ENCODE measurements around the gene BRINP2.
A peak's percentile ranks its signal among the peaks of the same experiment; 100 is the strongest.

The BRINP2 gene

DNA sequence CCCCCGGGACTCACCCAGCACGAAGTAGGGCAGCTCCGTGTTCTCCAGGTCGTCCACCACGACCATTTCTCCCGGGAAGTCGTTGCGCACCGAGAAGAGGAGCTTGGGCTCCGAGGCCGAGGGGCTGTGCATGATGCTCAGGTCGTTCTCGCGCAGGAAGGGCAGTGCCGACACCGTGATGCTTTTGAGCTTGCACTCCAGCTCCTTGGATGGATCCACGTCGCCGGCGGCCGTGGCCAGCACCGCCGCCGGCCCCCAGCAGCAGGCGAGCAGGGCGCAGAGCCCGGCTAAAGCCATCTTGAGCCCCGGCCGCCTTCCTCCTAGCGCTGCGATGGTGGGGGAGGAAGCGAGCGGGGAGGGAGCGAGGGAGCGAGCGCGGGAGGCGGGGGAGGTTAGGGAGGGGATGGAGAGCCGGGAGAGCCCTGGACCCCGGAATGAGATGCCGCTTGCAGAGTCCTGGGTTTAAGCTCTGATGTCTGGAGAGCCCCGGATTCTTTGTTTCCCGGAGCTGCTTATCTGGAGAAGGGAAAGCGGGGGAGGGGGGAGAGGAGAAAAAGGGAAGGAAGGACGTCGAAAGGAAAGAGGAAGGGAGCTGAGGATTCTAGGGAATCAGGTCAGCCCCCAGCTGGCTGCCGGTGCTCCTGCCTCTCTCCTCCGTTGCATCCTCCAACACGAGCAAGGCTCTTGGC is 6.2 kb upstream of the BRINP2 start, which contains the start of gene ASTN1:
TSS of gene ASTN1 (minus strand) at position 333 of the 689 bp plus-strand sequence. CDS start at position 297, 36 bp downstream.
- DNase-seq (ENCODE audit: low read depth) = no peak

DNA sequence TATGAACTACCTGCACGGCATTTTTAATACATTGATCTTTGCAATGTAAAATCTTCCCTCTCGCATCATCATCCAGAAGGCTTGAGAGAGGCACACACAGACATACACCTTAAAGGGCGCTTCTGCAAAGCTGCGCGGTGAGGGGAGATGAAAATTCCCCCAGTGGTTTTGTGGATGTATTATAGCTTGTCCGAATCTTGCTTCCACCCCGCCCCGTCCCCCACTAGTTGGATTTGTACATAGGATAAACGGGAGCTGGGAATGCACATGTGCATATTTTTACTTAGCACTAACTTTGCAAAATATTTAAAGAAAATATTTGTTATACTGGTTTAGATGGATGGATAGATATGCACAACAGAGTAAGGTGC is 5.7 kb upstream of the BRINP2 start:
- DNase-seq (ENCODE audit: low read depth) = no peak

DNA sequence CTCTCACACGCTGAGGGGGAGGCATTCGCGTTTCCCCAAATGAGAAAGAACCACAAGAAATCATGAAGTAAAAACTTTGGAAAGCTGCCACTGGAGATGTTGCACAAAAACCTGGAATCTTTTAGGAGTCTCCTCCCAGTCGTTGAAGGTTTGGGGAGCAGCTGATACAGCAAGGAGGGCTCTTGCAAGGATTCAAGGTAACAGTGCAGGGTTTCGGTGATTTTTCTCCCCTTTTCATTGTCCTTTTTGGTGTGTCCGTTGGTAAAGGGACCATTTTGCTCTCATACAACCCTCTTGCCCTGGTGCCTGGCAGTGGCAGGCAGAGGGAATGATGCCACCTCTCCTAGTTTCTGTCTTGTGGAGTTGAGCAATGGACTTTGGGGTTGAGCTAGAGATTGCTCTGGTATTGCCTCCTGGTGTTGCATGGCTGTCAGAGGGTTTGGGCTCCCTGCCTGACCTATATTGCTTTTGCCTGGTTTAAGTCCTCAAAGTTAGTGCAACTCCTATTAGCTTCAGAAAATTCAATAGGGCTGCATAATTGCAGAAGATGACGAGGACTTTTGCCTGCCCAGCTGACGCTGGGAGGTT is 872 bp downstream of the BRINP2 start:
- DNase-seq (ENCODE audit: low read depth) = no peak

DNA sequence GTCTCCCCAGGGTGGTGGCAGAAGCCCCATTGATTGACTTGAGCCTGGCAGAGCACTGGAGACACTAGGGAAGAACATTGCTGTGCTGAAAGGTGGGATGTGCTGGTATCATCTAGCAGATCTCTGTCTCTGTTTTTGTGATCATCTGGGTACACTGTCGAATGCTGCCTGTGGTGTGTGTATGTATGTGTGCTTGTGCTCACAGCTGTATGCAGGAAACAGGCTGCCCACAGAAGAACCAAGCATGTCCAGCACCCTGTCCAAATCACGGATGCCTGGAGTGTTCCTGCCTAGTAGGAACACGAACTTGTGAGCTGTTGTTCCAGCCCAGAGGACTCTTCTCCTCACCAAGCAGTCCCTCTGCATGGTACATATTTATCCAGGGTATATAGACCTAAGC is 1.5 kb downstream of the BRINP2 start:
- DNase-seq (ENCODE audit: low read depth) = no peak

DNA sequence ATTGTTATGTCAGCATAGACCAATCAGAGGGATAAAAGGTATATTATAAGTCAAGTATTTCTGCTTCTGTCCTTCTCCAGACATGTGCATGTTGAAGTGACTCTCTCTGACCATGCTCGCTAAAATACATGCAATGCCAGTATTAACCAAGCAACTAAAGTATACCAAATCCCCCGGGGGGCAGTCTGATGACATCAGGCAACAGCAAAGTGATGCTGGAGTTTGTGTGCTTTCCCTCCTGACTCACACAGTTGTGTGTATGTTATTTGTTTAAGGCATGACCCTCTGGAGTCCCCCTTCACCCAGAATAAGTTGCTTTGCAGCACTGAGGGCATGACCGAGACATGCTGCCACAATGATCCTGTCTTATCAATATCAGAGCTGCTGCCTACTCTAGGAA is 2.1 kb downstream of the BRINP2 start:
- DNase-seq (ENCODE audit: low read depth) = no peak

DNA sequence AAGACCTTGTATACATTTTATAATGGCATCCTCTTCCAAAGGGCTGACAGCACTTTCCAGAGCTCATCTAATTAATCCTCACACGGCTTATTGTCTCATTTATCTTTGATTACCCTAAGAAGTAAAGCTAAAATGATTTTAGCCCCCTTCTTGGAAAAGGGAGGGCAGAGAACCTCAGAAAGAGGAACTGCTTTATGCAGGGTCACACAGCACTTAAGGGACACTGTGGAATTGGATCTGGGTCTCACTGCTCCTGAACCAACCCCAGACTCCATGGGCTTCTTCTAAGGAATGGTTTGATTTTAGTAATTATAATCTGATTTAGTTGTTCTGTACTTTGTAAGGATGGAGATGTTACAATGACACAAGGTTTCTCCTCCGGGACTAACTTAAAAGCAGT is 3.2 kb downstream of the BRINP2 start:
- DNase-seq (ENCODE audit: low read depth) = no peak

DNA sequence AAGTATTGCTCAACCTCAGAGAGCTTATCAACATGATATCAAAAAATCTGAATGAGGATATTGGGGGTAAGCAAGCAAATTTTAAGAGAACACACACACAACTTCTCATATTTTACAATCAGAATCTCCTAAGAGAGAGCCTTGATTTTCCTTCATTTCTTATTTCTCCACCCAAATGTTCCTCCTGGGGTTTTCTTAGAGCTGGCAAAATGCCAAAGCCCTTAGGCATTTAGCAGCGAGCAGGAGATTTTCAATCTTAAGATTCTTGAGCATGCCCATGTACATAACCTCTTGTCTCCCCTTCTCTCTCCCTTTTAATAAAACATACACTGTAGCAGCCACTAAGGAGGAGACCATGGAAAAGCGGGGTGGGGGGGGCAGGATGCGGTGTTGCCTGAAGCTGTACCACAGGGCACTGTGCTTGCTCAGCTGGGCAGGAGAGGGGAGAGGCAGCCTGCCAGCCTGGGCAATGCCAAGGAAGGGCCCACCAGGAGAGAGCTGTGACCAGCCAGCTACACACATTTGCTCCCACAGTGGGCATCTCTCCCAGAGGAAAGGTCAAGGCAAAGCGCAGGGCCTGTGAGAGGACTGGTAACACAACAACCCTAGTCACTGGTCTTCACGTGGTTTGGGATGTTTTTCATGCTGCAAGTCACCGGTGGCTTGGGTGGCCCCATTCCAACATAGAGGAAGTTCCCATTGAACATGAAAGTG is 4.3 kb downstream of the BRINP2 start:
- no peak for DNase-seq (ENCODE audit: low read depth)

DNA sequence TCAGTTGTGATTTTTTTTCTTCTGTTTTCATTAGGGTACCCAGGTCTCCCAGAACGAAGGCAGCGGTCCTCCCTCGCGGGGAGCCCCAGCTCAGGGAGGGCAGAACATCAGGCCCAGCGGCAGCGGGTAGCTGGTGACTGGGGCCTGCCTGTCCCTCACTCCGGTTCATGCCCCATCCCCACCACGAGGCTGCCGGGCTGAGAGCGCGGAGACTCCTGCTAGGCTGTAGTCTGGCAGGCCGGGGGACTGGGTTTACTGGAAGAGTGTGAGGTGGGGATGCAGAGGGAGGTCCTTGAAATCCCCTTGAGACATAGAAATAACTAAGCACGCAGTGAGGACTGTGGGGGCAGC is 10.5 kb downstream of the BRINP2 start:
- no peak for DNase-seq (ENCODE audit: low read depth)

DNA sequence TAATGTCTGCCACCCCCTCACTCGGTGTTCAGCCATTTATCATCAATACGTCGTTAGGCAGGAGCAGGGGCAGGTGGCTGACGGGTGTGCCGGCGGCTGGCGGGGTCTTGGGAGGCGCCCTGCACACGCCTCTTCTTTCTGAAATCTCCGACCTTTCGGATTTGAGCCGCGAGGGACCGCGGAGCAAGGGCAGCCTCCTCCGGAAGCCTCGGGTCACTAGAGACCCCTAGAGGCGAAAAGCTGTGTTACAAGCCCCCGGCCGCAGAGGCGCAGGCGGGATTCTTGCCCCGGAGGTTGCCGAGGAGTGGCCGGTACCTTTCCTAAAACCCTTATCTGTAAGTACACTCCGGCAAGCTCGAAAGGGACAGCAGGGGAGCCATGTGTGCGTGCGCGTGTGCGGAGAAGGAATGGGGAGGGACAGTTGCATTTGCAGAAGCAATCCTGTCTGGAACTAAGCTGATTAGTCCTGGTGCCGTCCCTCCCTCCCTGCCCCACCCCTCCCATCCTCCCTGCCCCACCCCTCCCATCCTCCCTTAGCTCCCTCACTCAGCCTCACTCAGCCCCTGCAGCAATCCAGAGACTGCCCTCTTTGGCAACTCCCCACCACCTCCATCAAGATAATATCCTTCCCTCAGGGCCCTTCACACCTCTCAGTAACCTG is 11.0 kb downstream of the BRINP2 start:
- no peak for DNase-seq (ENCODE audit: low read depth)

DNA sequence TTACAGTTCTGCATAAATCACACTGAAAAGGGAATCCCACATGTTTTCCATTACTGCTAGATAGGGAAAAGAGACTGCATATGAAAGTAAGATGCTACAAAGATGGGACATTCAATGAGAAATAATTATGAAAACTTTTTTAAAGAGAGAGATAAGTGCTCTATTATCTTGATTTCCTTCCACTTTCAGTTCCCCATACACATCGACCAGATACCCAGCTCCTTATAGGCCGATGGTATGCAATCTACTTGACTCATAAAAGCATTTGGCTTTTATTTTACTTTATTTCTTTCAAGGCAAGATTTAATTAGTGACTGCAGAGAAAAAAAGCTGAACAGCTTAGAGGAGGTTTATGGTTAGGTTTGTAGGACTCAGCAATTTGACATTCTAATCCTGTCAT is 13.1 kb downstream of the BRINP2 start:
- DNase-seq (ENCODE audit: low read depth) = no peak

DNA sequence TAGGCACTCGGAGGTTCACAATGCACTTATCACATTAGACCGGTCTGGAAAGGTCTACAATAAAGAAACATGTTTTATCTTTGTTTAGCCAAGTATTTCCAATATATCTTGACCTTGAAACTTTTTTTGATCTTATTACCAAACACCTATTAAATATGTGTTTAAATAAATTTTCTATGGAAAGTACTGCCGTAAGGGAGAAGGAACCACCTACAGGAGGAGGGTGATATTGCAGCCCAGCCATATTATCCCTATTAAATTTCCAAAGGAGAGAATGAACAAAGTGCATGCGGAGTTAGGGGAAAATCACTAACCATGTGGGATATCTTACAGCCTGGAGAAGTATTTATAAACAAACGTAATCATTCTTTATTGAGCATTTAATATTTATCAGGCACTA is 14.5 kb downstream of the BRINP2 start:
- DNase-seq (ENCODE audit: low read depth) = no peak

DNA sequence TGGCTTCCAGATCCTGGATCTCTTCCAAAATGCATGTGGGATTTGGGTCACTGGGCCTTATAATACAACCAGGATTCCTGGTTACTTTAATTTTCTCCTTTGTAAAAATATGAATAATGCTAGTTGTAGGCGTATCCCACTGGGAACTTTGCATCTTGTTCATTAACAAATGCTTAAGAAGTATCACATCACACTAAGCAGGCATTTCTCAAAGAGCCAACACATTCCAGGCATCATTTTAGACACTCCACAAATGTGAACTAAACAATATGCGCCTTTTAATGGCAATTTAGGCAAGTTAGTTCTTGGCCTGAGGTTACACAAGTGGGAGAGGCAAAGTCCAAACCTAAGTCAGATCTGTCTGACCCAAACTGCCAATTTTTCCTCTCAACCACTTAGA is 15.9 kb downstream of the BRINP2 start:
- no peak for DNase-seq (ENCODE audit: low read depth)

DNA sequence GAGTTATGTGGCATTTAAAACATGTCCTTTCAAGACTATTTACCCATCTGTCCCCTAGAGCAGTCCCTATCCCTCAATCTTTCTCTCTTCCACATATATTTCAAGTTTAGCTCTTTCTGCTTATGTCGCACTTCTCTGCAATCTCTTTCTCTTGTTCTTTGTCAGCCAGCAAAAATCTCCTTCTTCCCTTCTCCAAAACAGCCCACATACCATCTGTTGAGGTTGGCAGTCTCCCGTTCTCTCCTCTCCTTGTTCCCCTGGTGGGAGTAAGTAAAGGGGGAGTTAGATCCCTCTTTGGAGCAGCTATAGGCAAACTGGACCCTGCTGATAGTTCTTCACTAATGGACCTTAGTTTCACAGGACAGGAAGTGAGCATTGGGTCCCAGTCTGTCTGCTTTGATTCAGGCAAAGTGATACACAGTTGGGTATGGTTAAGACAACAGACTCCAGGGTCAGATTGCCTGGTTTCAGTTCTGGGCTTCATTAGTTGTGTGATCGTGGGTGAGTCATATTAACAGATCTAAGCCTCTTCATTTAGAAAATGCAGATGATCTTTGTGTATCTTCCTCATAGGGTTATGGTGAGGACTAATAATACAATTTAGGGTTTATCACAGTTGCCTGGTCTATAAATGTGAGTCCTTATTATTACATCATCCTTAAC is 19.7 kb downstream of the BRINP2 start:
- DNase-seq (ENCODE audit: low read depth) = no peak

DNA sequence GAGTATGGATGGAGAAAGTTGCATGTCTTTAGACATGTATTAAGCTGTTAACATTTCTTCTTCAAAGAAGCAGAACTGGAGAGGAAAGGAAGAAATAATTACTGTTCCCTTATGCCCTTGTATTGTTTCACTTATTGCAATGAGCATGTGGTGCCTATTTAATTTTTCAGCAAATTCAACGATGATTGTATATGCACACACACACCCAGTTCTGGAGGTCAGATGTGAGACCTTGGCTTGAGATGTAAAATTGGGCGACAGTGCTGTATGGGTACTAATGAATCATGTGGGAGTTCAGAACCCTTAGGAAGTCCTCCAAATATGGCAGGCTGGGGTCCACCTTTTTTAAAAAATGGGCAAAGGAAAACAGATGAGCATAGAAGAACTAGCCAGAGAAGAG is 27.5 kb downstream of the BRINP2 start:
- no peak for DNase-seq (ENCODE audit: low read depth)

DNA sequence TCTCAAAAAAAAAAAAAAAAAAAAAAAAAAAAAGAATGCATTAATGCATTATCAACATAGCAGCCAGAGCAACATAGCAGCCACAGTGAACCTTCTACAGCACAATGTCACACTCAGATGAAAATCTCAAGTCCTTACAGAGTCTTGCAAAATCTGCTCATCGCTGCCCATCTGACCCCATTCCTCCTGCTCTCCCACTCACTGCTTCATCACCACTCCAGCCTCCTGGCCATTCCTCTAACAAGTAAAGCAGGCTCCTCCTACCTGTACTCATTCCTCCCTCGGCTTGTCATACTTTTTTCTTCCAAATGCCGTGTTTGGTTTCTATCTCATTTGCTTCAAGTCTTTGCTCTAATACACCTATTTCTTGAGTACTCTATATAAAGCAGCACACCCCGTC is 29.5 kb downstream of the BRINP2 start:
- DNase-seq (ENCODE audit: low read depth) = no peak

DNA sequence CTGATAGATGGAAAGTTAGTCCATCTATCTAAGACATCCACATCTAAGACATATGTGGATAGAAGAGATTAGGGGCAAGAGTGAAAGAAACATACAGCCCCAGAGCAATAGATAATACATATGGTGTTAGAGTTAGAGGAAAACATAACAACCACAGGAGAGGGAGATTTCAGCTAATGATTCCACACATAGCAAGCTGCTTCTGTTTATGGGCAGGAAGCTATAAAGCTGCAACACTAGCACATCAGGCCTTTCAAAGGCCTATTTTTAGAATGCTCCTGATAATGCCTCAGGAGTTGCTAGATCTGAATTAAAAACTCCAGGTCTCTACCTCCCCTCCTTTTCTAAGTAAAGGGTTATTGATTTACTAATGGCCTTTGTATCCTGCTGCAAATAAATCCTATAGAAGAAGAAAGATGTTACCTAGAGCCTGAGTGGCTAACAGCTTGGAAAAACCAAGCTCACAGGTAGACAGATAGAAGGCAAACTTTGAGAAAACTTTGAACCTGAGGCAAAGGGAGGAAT is 36.1 kb downstream of the BRINP2 start:
- peak; percentile 34 for DNase-seq (ENCODE audit: low read depth)

DNA sequence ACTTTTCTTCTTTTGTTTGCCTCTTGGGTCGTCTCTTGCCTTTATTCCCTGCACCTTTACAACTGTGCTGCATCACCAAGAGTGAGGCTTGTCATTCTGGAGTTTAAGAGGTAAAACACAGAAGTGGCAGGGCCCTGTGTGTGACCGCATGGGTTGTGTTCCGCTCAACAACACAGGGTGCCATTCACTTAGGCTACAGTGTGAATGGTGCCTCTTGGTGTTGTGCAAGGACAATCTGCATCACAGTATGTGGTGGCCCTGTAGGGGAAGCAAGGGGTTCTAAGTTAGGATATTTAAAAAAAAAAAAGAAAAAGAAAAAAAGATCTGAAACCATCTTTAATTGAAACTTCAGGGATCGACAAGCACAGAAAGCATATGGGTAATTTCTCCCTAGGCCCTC is 38.2 kb downstream of the BRINP2 start:
- DNase-seq (ENCODE audit: low read depth) = no peak

DNA sequence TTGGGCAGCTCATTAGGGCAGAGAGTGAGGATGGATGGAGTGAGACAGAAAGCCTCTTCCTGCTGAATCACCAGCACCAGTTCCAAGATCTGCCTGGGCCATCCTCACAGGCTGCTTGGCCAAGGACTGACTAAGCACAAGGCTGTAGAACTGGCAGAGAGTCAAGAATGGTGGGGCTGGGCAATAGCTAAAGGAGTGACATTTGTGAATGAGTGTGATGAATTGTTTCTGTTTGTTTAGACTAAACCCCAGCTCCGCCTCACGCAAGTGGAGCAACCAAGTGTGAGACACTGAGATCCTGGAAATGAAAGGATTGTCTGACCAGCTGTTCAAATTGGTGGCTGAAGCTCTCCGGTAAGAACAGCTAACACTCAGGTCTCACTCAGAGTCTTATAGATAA is 38.6 kb downstream of the BRINP2 start:
- DNase-seq (ENCODE audit: low read depth) = peak; percentile 100

DNA sequence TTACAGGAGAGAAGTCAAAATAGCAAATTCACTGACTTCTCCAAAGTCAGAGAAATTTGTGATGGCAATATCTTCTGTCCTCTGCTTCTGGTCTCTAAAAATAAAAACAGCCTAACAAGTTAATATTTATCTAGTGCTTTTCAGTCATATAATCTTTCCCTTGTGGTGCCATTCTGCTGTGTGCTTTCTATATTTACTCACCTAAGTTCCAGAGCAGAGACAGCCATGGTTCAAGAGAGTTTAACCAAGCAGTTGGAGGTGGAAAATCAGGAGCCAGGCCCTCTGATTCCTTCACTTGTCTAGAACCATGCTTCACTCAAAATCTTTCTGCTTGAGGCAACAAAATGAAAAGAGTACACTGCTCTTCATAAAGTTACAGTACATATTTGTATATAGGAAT is 39.3 kb downstream of the BRINP2 start:
- no peak for DNase-seq (ENCODE audit: low read depth)

DNA sequence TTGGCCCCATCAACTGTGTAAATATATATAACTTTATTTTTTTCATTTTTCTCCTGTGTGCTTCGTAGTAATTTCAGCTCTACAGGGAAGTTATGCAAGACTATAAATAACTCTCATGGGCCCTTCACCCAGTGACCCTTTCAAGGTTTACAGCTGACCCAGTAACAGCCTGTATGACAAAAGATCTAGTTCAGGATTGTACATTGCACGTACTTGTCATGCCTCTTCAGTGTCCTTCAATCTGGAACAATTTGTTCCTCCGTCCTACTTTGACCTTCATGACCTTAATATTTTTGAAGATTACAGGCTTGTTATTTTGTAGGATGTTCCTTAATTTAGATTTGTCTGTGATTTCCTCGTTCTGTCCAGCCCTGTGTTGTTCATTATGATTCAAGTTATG is 40.5 kb downstream of the BRINP2 start:
- no peak for DNase-seq (ENCODE audit: low read depth)

DNA sequence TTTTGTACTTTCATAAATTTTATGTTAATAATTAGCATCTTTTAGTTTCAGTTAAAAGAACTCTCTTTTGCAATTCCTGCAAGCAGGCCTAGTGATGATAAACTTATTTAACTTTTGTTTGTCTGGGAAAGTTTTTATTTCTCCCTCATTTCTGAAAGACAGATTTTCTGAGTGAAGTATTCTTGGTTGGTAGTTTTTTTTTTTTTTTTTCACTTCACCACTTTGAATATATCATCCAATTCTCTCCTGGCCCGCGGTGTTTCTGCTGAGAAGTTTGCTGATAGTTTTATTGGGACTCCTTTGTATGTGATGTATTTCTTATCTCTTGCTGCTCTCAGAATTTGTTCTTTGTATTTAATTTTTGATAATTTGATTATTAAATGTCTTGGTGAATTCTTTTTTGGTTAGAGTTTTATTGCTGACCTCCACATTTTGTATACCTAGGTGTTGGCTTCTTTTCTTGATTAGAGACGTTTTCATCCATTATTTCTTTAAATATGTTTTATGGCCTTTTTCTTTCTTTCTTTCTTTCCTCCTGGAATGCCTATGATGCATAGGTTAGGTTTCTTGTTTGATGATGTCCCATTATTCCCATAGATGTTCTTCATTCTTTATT is 45.9 kb downstream of the BRINP2 start:
- no peak for DNase-seq (ENCODE audit: low read depth)

Data from GM04504 (cell line).